Loucy (cell line): ENCODE results near the gene PGC.

Experiments
- CTCF ChIP-seq: fragments of 200-600 bp; sonication (generic); conservative IDR thresholded peaks from 2 replicates; pipeline ENCODE4 v1.5.1; 2014; ENCODE audit warnings: mild to moderate bottlenecking, antibody characterized with exemption, low read length
- EZH2phosphoT487 ChIP-seq: fragments of 200-600 bp; IDR thresholded peaks from 2 replicates; pipeline ENCODE4 v1.6.1; 2018; ENCODE audit warnings: antibody characterized with exemption, mild to moderate bottlenecking, moderate library complexity, borderline replicate concordance

- TF ChIP-seq CTCF (no peak), EZH2phosphoT487 (no peak)
Measured at GRCh38 chr6:41707565-41708200, 39.5 kb downstream of the PGC start.
